Testis (tissue), 3 donors: ENCODE measurements around the gene IARS2. TPM values are rescaled to one million over a fixed set of nuclear protein-coding genes. Genes with fewer than 3 reads are reported as not detected.
"Not testable (repeated sequence)": the region's sequence is repeated elsewhere in the genome, so short reads cannot be mapped to it uniquely, and the experiment has no call there.

Experiments
- DNase-seq: peaks from one replicate; pipeline ENCODE4 v3.0.0-alpha.2; 2019
- H3K27ac ChIP-seq, 2 donors: fragments of 200-600 bp; sonication (generic); one replicate each; pipeline ENCODE4 v1.5.1; 2019
- H3K27me3 ChIP-seq: fragments of 200-600 bp; sonication (generic); one replicate; pipeline ENCODE4 v1.5.1; 2019
- H3K36me3 ChIP-seq: fragments of 200-600 bp; sonication (generic); one replicate; pipeline ENCODE4 v1.5.1; 2017; ENCODE audit warnings: low read depth; ENCODE audit errors: missing control alignments
- H3K4me1 ChIP-seq: fragments of 200-600 bp; sonication (generic); one replicate; pipeline ENCODE4 v1.5.1; 2019
- H3K4me3 ChIP-seq, 2 donors: fragments of 200-600 bp; sonication (generic); one replicate each; pipeline ENCODE4 v1.5.1; 2017 to 2019
- H3K9me3 ChIP-seq: fragments of 200-600 bp; sonication (generic); one replicate; pipeline ENCODE4 v1.5.1; 2017
- CTCF ChIP-seq, 3 experiments: fragments of 450-650 bp in 2 of 3; fragments of 200-600 bp in 1 of 3; sonication (generic) in 1 of 3; IDR thresholded peaks; one replicate each; pipeline ENCODE4 v1.5.1; 2016 to 2019; ENCODE audit warnings: antibody characterized with exemption in 3 of 3, mild to moderate bottlenecking in 2 of 3, moderate library complexity in 1 of 3
- POLR2A ChIP-seq: fragments of 450-650 bp; IDR thresholded peaks from one replicate; pipeline ENCODE4 v1.6.1; 2017; ENCODE audit warnings: antibody characterized with exemption, mild to moderate bottlenecking, moderate library complexity
- WGBS, 2 donors: methylation state at CpG; one replicate each; pipeline ENCODE4 v1.1.5; 2018; 5-methylcytosine and 5-hydroxymethylcytosine counted together
- intact Hi-C: fragments of 100-400 bp; cut with DNase I; formaldehyde crosslinking; loops from one replicate; pipeline ENCODE4 v1.15.1; 2023; ENCODE audit warnings: low total_unique reads
- polyA plus RNA-seq: library from polyadenylated mRNA; stranded (reverse); fragments of 350-450 nt; fragmentation: Illumina TruSeq; extraction: RNeasy Lipid Tissue Mini Kit (QIAGEN cat#74804); gene quantifications from one replicate; pipeline ENCODE4 v1.2.3, GENCODE V29; 2014; ENCODE audit warnings: low read depth, low replicate concordance; ENCODE audit not compliant: insufficient read depth
- total RNA-seq, 2 donors: library from RNA; depleted of rRNA; stranded (reverse); fragments of >200 nt; gene quantifications; one replicate each; pipeline ENCODE4 v1.2.3, GENCODE V29; 2016

The IARS2 gene
- total and polyA plus RNA-seq, 3 donors from 2014 or later = 57.6 to 62.9 (median 62.0) TPM

GRCh38 chr1:220092694-220093093 is 1.2 kb upstream of the IARS2 start:
- TF ChIP-seq POLR2A (no peak), CTCF (IDR thresholded peaks at IDR 0.05) (no peak)
- Histone ChIP-seq H3K4me3 (no peak overlapping the region), H3K4me1 (peaks cover 4% of the 10 kb centered on the region), H3K27ac (no peak overlapping the region), H3K9me3 (no peaks in the 10 kb centered on the region), H3K27me3 (no peaks in the 10 kb centered on the region), H3K36me3 (no peaks in the 10 kb centered on the region)
- intact Hi-C loops = no loop called here
- WGBS, 2 donors = 97 to 100% methylated on average over 1 of the region's 1 CpG
- no peak for DNase-seq

DNA sequence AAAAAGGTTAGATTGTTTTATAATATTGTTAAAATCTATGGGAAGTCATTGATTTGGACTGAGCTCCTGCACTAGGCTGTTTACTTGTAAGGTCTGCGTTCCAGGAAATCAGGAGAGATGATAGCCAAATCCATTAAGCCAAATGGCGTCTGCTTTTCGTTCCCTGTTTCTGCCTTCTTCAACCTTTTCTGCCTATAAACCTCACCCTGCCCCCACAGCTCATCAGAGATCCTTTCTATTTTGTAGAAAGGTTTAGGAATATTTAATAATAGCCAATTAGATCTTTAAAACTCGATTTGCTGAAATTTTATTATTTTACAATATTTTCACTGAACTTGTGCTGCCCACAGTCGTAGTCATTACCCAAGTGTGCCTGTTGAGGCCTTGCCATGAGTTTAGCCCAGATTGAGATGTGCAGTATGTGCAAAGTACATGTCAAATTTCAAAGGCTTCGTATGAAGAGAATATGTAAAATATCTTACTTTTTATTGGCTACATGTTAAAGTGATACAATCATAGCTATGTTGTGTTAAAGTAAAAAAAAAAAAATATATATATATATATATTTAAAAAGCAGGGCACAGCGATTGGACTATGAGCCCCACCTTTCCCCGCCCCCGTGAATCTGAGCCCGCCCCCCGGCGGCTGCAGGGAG is 444 bp upstream of the IARS2 start:
- Histone ChIP-seq H3K27me3 (no peaks in the 10 kb centered on the region), H3K4me3 (peak overlapping the region; percentile 83 to 99), H3K9me3 (no peaks in the 10 kb centered on the region), H3K36me3 (no peaks in the 10 kb centered on the region), H3K27ac (no peak overlapping the region), H3K4me1 (peaks cover 4% of the 10 kb centered on the region)
- WGBS, 2 donors = 17 to 18% methylated on average over 8 to 12 of the region's 12 CpGs
- DNase-seq = no peak
- no peak for TF ChIP-seq POLR2A
- no peak for TF ChIP-seq CTCF (IDR thresholded peaks at IDR 0.05)
- intact Hi-C loops = no loop called here

DNA sequence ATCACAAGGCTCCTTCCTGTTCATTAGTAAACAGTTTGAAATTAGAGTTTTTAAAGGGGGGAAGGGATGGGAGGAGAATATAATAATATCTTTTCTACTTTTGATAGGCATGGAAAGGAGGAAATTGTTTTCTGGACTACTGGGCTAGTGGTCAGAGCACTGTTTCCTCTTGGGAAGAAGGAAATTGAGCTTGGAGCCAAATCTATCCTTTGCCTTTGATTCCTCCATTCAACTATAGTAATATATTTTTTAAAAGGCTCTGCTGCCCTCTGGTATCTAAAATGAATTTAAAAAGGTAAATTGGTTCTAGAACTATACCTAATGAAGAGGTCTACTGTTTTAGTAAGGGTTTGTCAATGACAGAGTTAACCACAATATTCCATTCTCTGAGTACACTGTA is 5.9 kb downstream of the IARS2 start:
- DNase-seq = no peak
- intact Hi-C loops = no loop called here
- Histone ChIP-seq H3K27ac (no peak overlapping the region), H3K36me3 (no peaks in the 10 kb centered on the region), H3K27me3 (no peaks in the 10 kb centered on the region), H3K4me3 (no peak overlapping the region), H3K9me3 (no peaks in the 10 kb centered on the region), H3K4me1 (no peaks in the 10 kb centered on the region)
- TF ChIP-seq POLR2A (no peak), CTCF (IDR thresholded peaks at IDR 0.05) (no peak)

DNA sequence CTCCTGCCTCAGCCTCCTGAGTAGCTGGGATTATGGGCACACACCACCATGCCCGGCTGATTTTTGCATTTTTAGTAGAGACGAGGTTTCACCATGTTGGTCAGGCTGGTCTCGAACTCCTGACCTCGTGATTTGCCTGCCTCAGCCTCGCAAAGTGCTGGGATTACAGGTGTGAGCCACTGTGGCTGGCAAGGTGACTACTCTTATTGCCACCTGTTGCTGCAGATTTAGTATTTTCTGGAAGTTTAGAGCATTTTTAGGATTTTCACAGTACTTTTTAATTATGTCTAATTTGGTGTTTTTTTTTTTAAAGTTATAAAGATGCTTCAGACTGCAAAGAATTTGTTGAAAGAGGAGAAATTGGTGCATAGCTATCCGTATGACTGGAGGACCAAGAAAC is 16.5 kb downstream of the IARS2 start:
- H3K27me3 ChIP-seq, H3K36me3 ChIP-seq, DNase-seq, intact Hi-C loops, H3K4me3 ChIP-seq, H3K4me1 ChIP-seq, H3K27ac ChIP-seq, H3K9me3 ChIP-seq: not testable (repeated sequence)
- WGBS, 2 donors = 95% methylated on average over 6 of the region's 6 CpGs

GRCh38 chr1:220112600-220112999 is 18.7 kb downstream of the IARS2 start:
- H3K27me3 ChIP-seq, intact Hi-C loops, H3K4me3 ChIP-seq, H3K36me3 ChIP-seq, H3K9me3 ChIP-seq, H3K4me1 ChIP-seq, DNase-seq, H3K27ac ChIP-seq: not testable (repeated sequence)
- WGBS, 2 donors = 93 to 96% methylated on average over 4 of the region's 4 CpGs

DNA sequence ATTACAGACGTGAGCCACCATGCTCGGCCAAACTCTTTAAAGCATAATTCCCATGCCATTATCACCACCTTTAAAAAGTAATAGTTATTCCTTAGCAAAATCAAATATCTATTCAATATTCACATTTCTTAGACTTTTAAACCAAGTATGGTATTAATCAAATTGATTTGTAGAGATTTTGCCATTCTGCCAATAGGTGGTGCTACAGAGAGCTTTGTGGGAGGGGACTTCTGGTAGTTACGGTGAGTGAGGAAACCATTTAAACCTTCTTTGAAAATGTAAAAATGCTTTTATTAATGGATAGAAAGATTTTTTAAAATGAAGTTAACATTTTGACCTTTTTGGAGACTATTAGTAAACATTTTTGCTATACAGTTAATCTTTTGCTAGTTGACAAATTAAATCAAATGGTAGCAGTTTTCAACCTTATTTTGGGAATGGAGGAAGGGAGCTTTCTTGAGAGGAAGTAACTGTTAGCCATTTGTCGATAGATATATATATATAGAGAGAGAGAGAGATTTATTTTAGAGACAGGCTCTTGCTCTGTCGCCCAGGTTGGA is 19.3 kb downstream of the IARS2 start:
- intact Hi-C loops = no loop called here
- H3K4me1 ChIP-seq = no peaks in the 10 kb centered on the region
- TF ChIP-seq POLR2A (no peak), CTCF (IDR thresholded peaks at IDR 0.05) (peak in 2 of 3 experiments; percentile 9 to 49)
- no peak overlapping the region for H3K27ac ChIP-seq
- H3K4me3 ChIP-seq = no peak overlapping the region
- H3K27me3 ChIP-seq = no peaks in the 10 kb centered on the region
- H3K9me3 ChIP-seq = no peaks in the 10 kb centered on the region
- DNase-seq = no peak
- no peaks in the 10 kb centered on the region for H3K36me3 ChIP-seq
- 77 to 78% methylated on average over 5 of the region's 5 CpGs for WGBS, 2 donors
